HEK293 (cell line): ENCODE results near the gene USH1G.

Source experiments
- CTCF ChIA-PET: fragments of 350-600 bp; formaldehyde crosslinking; extraction: SDS; loops from one replicate; lab custom pipeline; 2021; ENCODE audit warnings: antibody characterized with exemption; lab: Yijun Ruan, JAX
- POLR2A ChIA-PET: fragments of 300-600 bp; formaldehyde crosslinking; extraction: SDS; loops from one replicate; lab custom pipeline; 2020; ENCODE audit warnings: antibody characterized with exemption, inconsistent platforms; lab: Yijun Ruan, JAX
- H3K27ac ChIP-seq: fragments of 200-500 bp; sonication (Bioruptor generic); 2 replicates; pipeline ENCODE4 v1.5.1; 2014; ENCODE audit warnings: low read depth, low read length, control low read depth, inconsistent platforms; ENCODE audit errors: extremely low read depth
- H3K36me3 ChIP-seq, 2 experiments: fragments of 200-500 bp in 1 of 2; sonication (Bioruptor generic) in 1 of 2; 1 replicate in 1 of 2; 2 replicates in 1 of 2; pipeline ENCODE4 v1.5.1; 2014 to 2017; ENCODE audit warnings: inconsistent platforms in 2 of 2, low read length in 2 of 2; ENCODE audit not compliant: control insufficient read depth in 2 of 2, insufficient read depth in 1 of 2
- H3K4me1 ChIP-seq: fragments of 200-500 bp; sonication (Bioruptor generic); 2 replicates; pipeline ENCODE4 v1.5.1; 2014; ENCODE audit warnings: mild to moderate bottlenecking, low read length, inconsistent platforms; ENCODE audit not compliant: control insufficient read depth, insufficient read depth
- H3K4me3 ChIP-seq: 2 replicates; pipeline ENCODE4 v1.5.1; 2011; ENCODE audit warnings: low read depth, mild to moderate bottlenecking, control low read depth, low read length, moderate library complexity
- H3K9me3 ChIP-seq: fragments of 200-500 bp; sonication (Bioruptor generic); 2 replicates; pipeline ENCODE4 v1.5.1; 2014; ENCODE audit warnings: low read depth, low read length, inconsistent platforms; ENCODE audit not compliant: control insufficient read depth, insufficient read depth
- HIC1 ChIP-seq: fragments of 450-650 bp; formaldehyde crosslinking; IDR thresholded peaks from 2 replicates; pipeline ENCODE4 v1.5.1; 2016; ENCODE audit warnings: missing biosample characterization, missing genetic modification characterization
- MZF1 ChIP-seq: fragments of 450-650 bp; formaldehyde crosslinking; IDR thresholded peaks from 2 replicates; pipeline ENCODE4 v1.5.1; 2017; ENCODE audit warnings: missing biosample characterization, missing genetic modification characterization, borderline replicate concordance
- OVOL3 ChIP-seq: fragments of 450-650 bp; formaldehyde crosslinking; IDR thresholded peaks from 2 replicates; pipeline ENCODE4 v1.5.1; 2016; ENCODE audit warnings: missing biosample characterization, missing genetic modification characterization
- PRDM10 ChIP-seq: fragments of 450-650 bp; formaldehyde crosslinking; IDR thresholded peaks from 2 replicates; pipeline ENCODE4 v1.5.1; 2016; ENCODE audit warnings: missing biosample characterization, missing genetic modification characterization
- PRDM2 ChIP-seq: fragments of 450-650 bp; formaldehyde crosslinking; IDR thresholded peaks from 2 replicates; pipeline ENCODE4 v1.5.1; 2016; ENCODE audit warnings: missing biosample characterization, missing genetic modification characterization, borderline replicate concordance
- PRDM4 ChIP-seq: fragments of 450-650 bp; formaldehyde crosslinking; IDR thresholded peaks from 2 replicates; pipeline ENCODE4 v1.5.1; 2017; ENCODE audit warnings: missing biosample characterization, missing genetic modification characterization
- ZBTB26 ChIP-seq: fragments of 450-650 bp; formaldehyde crosslinking; optimal IDR thresholded peaks from 2 replicates; pipeline ENCODE3; 2016; ENCODE audit warnings: missing biosample characterization, mild to moderate bottlenecking, missing genetic modification characterization
- ZIC2 ChIP-seq: fragments of 450-650 bp; formaldehyde crosslinking; IDR thresholded peaks from 2 replicates; pipeline ENCODE4 v1.5.1; 2016; ENCODE audit warnings: missing biosample characterization, missing genetic modification characterization
- ZNF132 ChIP-seq: fragments of 450-650 bp; formaldehyde crosslinking; IDR thresholded peaks from 2 replicates; pipeline ENCODE4 v1.5.1; 2017; ENCODE audit warnings: missing biosample characterization, missing genetic modification characterization, borderline replicate concordance
- ZNF146 ChIP-seq: fragments of 450-650 bp; formaldehyde crosslinking; IDR thresholded peaks from 2 replicates; pipeline ENCODE4 v1.5.1; 2016; ENCODE audit warnings: missing biosample characterization, missing genetic modification characterization
- ZNF18 ChIP-seq: fragments of 450-650 bp; formaldehyde crosslinking; IDR thresholded peaks from 2 replicates; pipeline ENCODE4 v1.5.1; 2016; ENCODE audit warnings: missing biosample characterization, missing genetic modification characterization
- ZNF24 ChIP-seq: fragments of 450-650 bp; formaldehyde crosslinking; IDR thresholded peaks from 2 replicates; pipeline ENCODE4 v1.5.1; 2016; ENCODE audit warnings: missing biosample characterization, missing genetic modification characterization
- ZNF571 ChIP-seq: fragments of 450-650 bp; formaldehyde crosslinking; IDR thresholded peaks from 2 replicates; pipeline ENCODE4 v1.5.0; 2017; ENCODE audit warnings: missing biosample characterization, missing genetic modification characterization
- ZNF623 ChIP-seq: fragments of 450-650 bp; formaldehyde crosslinking; IDR thresholded peaks from 2 replicates; pipeline ENCODE4 v1.5.1; 2016; ENCODE audit warnings: missing biosample characterization, missing genetic modification characterization
- ZNF660 ChIP-seq: fragments of 450-650 bp; IDR thresholded peaks from 2 replicates; pipeline ENCODE4 v1.5.1; 2018; ENCODE audit warnings: missing biosample characterization, mild to moderate bottlenecking, missing genetic modification characterization
- ZSCAN4 ChIP-seq: fragments of 450-650 bp; formaldehyde crosslinking; IDR thresholded peaks from 2 replicates; pipeline ENCODE4 v1.5.1; 2017; ENCODE audit warnings: missing biosample characterization, missing genetic modification characterization

Gene USH1G

GRCh38 chr17:74917430-74917829 lies 5.6 kb downstream of the USH1G start:
- Histone ChIP-seq H3K4me1 (no peaks in the 10 kb centered on the region), H3K4me3 (no peak overlapping the region), H3K9me3 (no peaks in the 10 kb centered on the region), H3K27ac (no peak overlapping the region), H3K36me3 (peaks cover 0 to 5% of the 10 kb centered on the region in 2 experiments; a peak in 1 of 3 replicates)
- ChIA-PET CTCF (no interaction called here), POLR2A (no interaction called here)
- no peak for TF ChIP-seq ZNF146 (tag by site-specific recombination)
- no peak for TF ChIP-seq PRDM2 (tag by site-specific recombination)
- TF ChIP-seq OVOL3 = no peak
- peak; percentile 57 for TF ChIP-seq PRDM10
- no peak for TF ChIP-seq PRDM4 (tag by site-specific recombination)
- TF ChIP-seq MZF1 = no peak
- TF ChIP-seq HIC1 = no peak

- H3K27ac ChIP-seq = no peak overlapping the region
- no peaks in the 10 kb centered on the region for H3K4me1 ChIP-seq
- TF ChIP-seq ZBTB26 (tag by site-specific recombination) = peak; percentile 21
- TF ChIP-seq ZNF571 (tag by site-specific recombination) = peak; percentile 29; the same call in 1 of the 2 replicates
- TF ChIP-seq ZNF132 = no peak
- no peak for TF ChIP-seq ZNF660 (tag by site-specific recombination)
- TF ChIP-seq ZSCAN4 = peak; percentile 100
- 0 out of 2 replicates have a peak, but pooled peaks have one; percentile 48 for TF ChIP-seq ZIC2 (tag by site-specific recombination)
- no peak for TF ChIP-seq ZNF24 (tag by site-specific recombination)
- TF ChIP-seq ZNF623 (tag by site-specific recombination) = no peak
- TF ChIP-seq ZNF18 = no peak
- TF ChIP-seq, all 188 proteins: peak for 4
- Histone ChIP-seq H3K36me3 (peaks cover 0 to 5% of the 10 kb centered on the region in 2 experiments; a peak in 1 of 3 replicates), H3K9me3 (no peaks in the 10 kb centered on the region), H3K4me3 (no peak overlapping the region)
- POLR2A ChIA-PET = no interaction called here
- CTCF ChIA-PET = interaction anchor here (0.8 to 1.5 kb wide), 2 partner anchors 96 to 126 kb away, joined by 3 to 4 read pairs; partner anchors contain the start of gene MRPL58
Measured at GRCh38 chr17:74916851-74917199, 6.2 kb downstream of the USH1G start.
